Panc1 (cell line): ENCODE measurements around the gene OR10AG1. TPM values are rescaled to one million over a fixed set of nuclear protein-coding genes. Genes with fewer than 3 reads are reported as not detected.

Experiments used
- ATAC-seq: fragments of 200-7000 bp; cut with Tn5 transposase; 2 replicates; pipeline ENCODE4 v1.9.1; 2020; ENCODE audit warnings: mild to moderate bottlenecking, moderate library complexity
- Bru-seq: library from RNA; stranded (reverse); fragments of 400-500 nt; gene quantifications from one replicate; lab custom pipeline; 2021; lab: Mats Ljungman, UMichigan
- BruChase-seq, 2 experiments: library from RNA; stranded (reverse); fragments of 400-500 nt; gene quantifications; one replicate each; lab custom pipeline; 2021; lab: Mats Ljungman, UMichigan
- BruUV-seq: library from RNA; stranded (reverse); fragments of 400-500 nt; replicated peaks from 2 replicates; lab custom pipeline; 2021; lab: Mats Ljungman, UMichigan
- CTCF ChIA-PET: fragments of 300-600 bp; sonication (Branson Sonifier 250); formaldehyde crosslinking; loops from one replicate; lab custom pipeline; 2022; ENCODE audit warnings: antibody characterized with exemption; lab: Charles Lee
- POLR2A ChIA-PET: fragments of 300-600 bp; sonication (Branson Sonifier 250); formaldehyde crosslinking; loops from one replicate; lab custom pipeline; 2022; ENCODE audit warnings: antibody characterized with exemption; lab: Charles Lee
- DNase-seq: peaks from one replicate; pipeline ENCODE4 v3.0.0-alpha.2; 2010; ENCODE audit warnings: low read depth, low spot score
- H3K27ac ChIP-seq: 2 replicates; pipeline ENCODE4 v1.5.1; 2011; ENCODE audit warnings: mild to moderate bottlenecking, low read length, inconsistent platforms
- H3K27me3 ChIP-seq: fragments of 200-500 bp; sonication (Bioruptor generic); 2 replicates; pipeline ENCODE4 v1.6.0; 2014; ENCODE audit warnings: low read length, inconsistent platforms; ENCODE audit not compliant: control insufficient read depth, insufficient read depth
- H3K36me3 ChIP-seq: fragments of 200-500 bp; sonication (Bioruptor generic); 2 replicates; pipeline ENCODE4 v1.5.1; 2014; ENCODE audit warnings: inconsistent platforms, mild to moderate bottlenecking, low read length, moderate library complexity; ENCODE audit not compliant: control insufficient read depth, insufficient read depth
- H3K4me1 ChIP-seq: 2 replicates; pipeline ENCODE4 v1.5.1; 2011; ENCODE audit warnings: inconsistent platforms, mild to moderate bottlenecking, low read length, moderate library complexity; ENCODE audit not compliant: control insufficient read depth, insufficient read depth
- H3K4me3 ChIP-seq, 2 experiments: 2 replicates each; pipeline ENCODE4 v1.5.1; 2011 to 2012; ENCODE audit warnings: low read depth in 2 of 2, low read length in 2 of 2, mild to moderate bottlenecking in 2 of 2, inconsistent platforms in 1 of 2, moderate library complexity in 1 of 2
- H3K9me3 ChIP-seq: fragments of 200-500 bp; sonication (Bioruptor generic); 2 replicates; pipeline ENCODE4 v1.5.1; 2014; ENCODE audit warnings: low read depth, mild to moderate bottlenecking, inconsistent platforms, low read length, moderate library complexity; ENCODE audit not compliant: control insufficient read depth, insufficient read depth
- POLR2AphosphoS5 ChIP-seq: IDR thresholded peaks from 2 replicates; pipeline ENCODE4 v1.6.1; 2012; ENCODE audit warnings: mild to moderate bottlenecking, low read depth, low read length, moderate library complexity
- SIN3A ChIP-seq: IDR thresholded peaks from 2 replicates; pipeline ENCODE4 v1.6.1; 2012; ENCODE audit warnings: low read depth, mild to moderate bottlenecking, low read length, moderate library complexity, borderline replicate concordance; ENCODE audit not compliant: insufficient read depth
- TCF7L2 ChIP-seq: IDR thresholded peaks from 2 replicates; pipeline ENCODE4 v1.6.1; 2011; ENCODE audit warnings: mild to moderate bottlenecking, low read depth, low read length, inconsistent platforms
- in situ Hi-C: cut with HindIII; loops from 2 replicates; pipeline ENCODE4 v1.10.0; 2016; ENCODE audit warnings: low sequenced_read_pairs, low pct_unique_long_range_greater_than_20kb
- intact Hi-C: fragments of 100-400 bp; cut with micrococcal nuclease; formaldehyde crosslinking; loops from one replicate; pipeline ENCODE4 v1.10.0; 2022; ENCODE audit not compliant: unreplicated experiment
- long read RNA-seq: library from polyadenylated mRNA; unstranded; transcript quantifications from one replicate; pipeline ENCODE4 v2.0.0, GENCODE V29; 2021; ENCODE audit not compliant: unreplicated experiment
- polyA plus RNA-seq: library from polyadenylated mRNA; unstranded; fragments of >200 nt; gene quantifications from one replicate; pipeline ENCODE4 v1.2.1, GENCODE V29; 2012; ENCODE audit warnings: missing spikeins; ENCODE audit not compliant: insufficient read length
- total RNA-seq: library from RNA; stranded (reverse); gene quantifications from one replicate; pipeline ENCODE4 v1.2.1, GENCODE V29; 2021; ENCODE audit not compliant: unreplicated experiment
- TF ChIP-seq, protein P1 (sequence below): fragments of 450-650 bp; IDR thresholded peaks from 2 replicates; pipeline ENCODE4 v1.5.1; 2017; ENCODE audit warnings: mild to moderate bottlenecking
- TF ChIP-seq, protein P2 (sequence below), 2 experiments: IDR thresholded peaks; 2 replicates each; pipeline ENCODE4 v1.6.1; 2011 to 2012; ENCODE audit warnings: low read depth in 2 of 2, control low read depth in 1 of 2, low read length in 1 of 2, mild to moderate bottlenecking in 1 of 2, moderate library complexity in 1 of 2; ENCODE audit not compliant: insufficient read depth in 1 of 2

OR10AG1 gene, protein sequence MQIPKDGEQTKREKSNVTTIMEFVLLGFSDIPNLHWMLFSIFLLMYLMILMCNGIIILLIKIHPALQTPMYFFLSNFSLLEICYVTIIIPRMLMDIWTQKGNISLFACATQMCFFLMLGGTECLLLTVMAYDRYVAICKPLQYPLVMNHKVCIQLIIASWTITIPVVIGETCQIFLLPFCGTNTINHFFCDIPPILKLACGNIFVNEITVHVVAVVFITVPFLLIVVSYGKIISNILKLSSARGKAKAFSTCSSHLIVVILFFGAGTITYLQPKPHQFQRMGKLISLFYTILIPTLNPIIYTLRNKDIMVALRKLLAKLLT
- total RNA-seq: not detected
- polyA plus RNA-seq: not detected
- Bru-seq, nascent RNA: not detected
- BruChase-seq, experiment 1, labeled RNA remaining after a 2-hour chase: not detected
- BruChase-seq, experiment 2, labeled RNA remaining after a 6-hour chase: not detected
- long read RNA-seq: 0 reads

DNA sequence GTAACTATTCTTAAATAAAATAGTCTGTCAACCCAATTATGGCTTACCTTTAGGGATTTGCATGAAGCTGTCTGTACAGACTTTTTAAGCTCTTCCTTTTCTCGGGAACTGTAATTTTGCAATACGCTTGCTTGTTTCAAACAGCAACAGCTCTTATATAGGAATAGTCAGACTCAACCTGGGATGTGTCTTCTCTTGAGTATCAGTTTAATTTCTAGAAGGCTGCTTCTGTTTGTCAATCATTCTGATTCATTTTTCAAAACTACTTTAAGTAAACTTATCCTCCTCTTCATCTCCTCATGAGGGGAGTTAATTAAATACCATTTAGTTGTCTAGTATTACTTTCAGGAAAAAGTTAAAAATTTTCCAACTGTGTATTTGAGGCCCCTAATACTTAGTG, at the start of gene OR10AG1:
Gene OR10AG1, minus strand, starts transcription at position 101 of the 400 bp plus-strand sequence. Its CDS starts 38 bp downstream, at position 63.
- ChIA-PET POLR2A (interaction anchor here (0.7 kb wide), 1 partner anchor 230 kb away, joined by 5 read pairs; no protein-coding TSS in a partner anchor), CTCF (no interaction called here)
- BruUV-seq: no TSS peak
- no peak within 1 kb of the TSS for H3K27ac ChIP-seq
- DNase-seq: no peak
- H3K36me3 ChIP-seq: no peaks in the 10 kb centered on the region
- TF ChIP-seq SIN3A (no peak), POLR2AphosphoS5 (no peak), TCF7L2 (no peak)
- TF ChIP-seq, protein P1, sequence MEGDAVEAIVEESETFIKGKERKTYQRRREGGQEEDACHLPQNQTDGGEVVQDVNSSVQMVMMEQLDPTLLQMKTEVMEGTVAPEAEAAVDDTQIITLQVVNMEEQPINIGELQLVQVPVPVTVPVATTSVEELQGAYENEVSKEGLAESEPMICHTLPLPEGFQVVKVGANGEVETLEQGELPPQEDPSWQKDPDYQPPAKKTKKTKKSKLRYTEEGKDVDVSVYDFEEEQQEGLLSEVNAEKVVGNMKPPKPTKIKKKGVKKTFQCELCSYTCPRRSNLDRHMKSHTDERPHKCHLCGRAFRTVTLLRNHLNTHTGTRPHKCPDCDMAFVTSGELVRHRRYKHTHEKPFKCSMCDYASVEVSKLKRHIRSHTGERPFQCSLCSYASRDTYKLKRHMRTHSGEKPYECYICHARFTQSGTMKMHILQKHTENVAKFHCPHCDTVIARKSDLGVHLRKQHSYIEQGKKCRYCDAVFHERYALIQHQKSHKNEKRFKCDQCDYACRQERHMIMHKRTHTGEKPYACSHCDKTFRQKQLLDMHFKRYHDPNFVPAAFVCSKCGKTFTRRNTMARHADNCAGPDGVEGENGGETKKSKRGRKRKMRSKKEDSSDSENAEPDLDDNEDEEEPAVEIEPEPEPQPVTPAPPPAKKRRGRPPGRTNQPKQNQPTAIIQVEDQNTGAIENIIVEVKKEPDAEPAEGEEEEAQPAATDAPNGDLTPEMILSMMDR: no peak
- TF ChIP-seq, protein P2, sequence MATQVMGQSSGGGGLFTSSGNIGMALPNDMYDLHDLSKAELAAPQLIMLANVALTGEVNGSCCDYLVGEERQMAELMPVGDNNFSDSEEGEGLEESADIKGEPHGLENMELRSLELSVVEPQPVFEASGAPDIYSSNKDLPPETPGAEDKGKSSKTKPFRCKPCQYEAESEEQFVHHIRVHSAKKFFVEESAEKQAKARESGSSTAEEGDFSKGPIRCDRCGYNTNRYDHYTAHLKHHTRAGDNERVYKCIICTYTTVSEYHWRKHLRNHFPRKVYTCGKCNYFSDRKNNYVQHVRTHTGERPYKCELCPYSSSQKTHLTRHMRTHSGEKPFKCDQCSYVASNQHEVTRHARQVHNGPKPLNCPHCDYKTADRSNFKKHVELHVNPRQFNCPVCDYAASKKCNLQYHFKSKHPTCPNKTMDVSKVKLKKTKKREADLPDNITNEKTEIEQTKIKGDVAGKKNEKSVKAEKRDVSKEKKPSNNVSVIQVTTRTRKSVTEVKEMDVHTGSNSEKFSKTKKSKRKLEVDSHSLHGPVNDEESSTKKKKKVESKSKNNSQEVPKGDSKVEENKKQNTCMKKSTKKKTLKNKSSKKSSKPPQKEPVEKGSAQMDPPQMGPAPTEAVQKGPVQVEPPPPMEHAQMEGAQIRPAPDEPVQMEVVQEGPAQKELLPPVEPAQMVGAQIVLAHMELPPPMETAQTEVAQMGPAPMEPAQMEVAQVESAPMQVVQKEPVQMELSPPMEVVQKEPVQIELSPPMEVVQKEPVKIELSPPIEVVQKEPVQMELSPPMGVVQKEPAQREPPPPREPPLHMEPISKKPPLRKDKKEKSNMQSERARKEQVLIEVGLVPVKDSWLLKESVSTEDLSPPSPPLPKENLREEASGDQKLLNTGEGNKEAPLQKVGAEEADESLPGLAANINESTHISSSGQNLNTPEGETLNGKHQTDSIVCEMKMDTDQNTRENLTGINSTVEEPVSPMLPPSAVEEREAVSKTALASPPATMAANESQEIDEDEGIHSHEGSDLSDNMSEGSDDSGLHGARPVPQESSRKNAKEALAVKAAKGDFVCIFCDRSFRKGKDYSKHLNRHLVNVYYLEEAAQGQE (IDR thresholded peaks at IDR 0.05; ENCODE audit: insufficient read depth in 1 of 2, low read depth in 2 of 2, low read length in 1 of 2): no peak
- no peaks in the 10 kb centered on the region for H3K9me3 ChIP-seq
- H3K4me1 ChIP-seq: no peaks in the 10 kb centered on the region
- no peak for ATAC-seq
- intact Hi-C loops: no loop called here
- H3K4me3 ChIP-seq: no peak within 1 kb of the TSS
- in situ Hi-C loops: no loop called here
- no peaks in the 10 kb centered on the region for H3K27me3 ChIP-seq

DNA sequence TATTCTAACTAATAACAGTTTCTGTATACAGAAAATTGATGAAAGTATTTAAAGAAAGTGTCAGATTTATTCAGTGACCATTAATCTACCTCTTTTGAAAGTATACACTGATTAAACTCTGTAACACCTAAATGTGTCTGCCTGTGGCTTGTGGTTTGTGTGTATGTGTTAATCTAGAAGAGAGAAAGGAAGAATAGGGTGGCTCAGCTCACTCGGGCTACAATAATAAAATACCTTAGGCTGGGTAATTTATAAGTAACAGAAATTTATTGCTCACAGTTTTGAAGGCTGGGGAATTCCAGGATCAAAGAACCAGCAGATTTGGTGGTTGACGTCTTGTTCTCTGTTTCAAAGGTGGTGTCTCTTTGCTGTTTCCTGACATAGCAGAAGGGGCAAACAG, 44.1 kb upstream of the OR10AG1 start:
- Histone ChIP-seq H3K27me3 (no peaks in the 10 kb centered on the region), H3K4me1 (no peaks in the 10 kb centered on the region), H3K9me3 (no peaks in the 10 kb centered on the region), H3K36me3 (no peaks in the 10 kb centered on the region), H3K4me3 (no peak overlapping the region), H3K27ac (no peak overlapping the region)
- no TSS peak for BruUV-seq
- POLR2A ChIA-PET: no interaction called here
- CTCF ChIA-PET: no interaction called here
- in situ Hi-C loops (no loop called here), intact Hi-C loops (no loop called here)
- DNase-seq (no peak), ATAC-seq (no peak)
- TF ChIP-seq, protein P1: no peak
- TF ChIP-seq TCF7L2 (no peak), POLR2AphosphoS5 (no peak), SIN3A (no peak)
- TF ChIP-seq, protein P2 (IDR thresholded peaks at IDR 0.05; ENCODE audit: insufficient read depth in 1 of 2, low read depth in 2 of 2, low read length in 1 of 2): no peak
